Fibroblast of skin of right quadriceps (primary cell): ENCODE data around the gene MYO5B.
A peak's percentile ranks its signal among the peaks of the same experiment; 100 is the strongest.
"Not testable (repeated sequence)": the region's sequence is repeated elsewhere in the genome, so short reads cannot be mapped to it uniquely, and the experiment has no call there.

Source experiments
- DNase-seq: peaks from one replicate; pipeline ENCODE4 v3.0.0-alpha.2; 2013

Gene MYO5B

DNA sequence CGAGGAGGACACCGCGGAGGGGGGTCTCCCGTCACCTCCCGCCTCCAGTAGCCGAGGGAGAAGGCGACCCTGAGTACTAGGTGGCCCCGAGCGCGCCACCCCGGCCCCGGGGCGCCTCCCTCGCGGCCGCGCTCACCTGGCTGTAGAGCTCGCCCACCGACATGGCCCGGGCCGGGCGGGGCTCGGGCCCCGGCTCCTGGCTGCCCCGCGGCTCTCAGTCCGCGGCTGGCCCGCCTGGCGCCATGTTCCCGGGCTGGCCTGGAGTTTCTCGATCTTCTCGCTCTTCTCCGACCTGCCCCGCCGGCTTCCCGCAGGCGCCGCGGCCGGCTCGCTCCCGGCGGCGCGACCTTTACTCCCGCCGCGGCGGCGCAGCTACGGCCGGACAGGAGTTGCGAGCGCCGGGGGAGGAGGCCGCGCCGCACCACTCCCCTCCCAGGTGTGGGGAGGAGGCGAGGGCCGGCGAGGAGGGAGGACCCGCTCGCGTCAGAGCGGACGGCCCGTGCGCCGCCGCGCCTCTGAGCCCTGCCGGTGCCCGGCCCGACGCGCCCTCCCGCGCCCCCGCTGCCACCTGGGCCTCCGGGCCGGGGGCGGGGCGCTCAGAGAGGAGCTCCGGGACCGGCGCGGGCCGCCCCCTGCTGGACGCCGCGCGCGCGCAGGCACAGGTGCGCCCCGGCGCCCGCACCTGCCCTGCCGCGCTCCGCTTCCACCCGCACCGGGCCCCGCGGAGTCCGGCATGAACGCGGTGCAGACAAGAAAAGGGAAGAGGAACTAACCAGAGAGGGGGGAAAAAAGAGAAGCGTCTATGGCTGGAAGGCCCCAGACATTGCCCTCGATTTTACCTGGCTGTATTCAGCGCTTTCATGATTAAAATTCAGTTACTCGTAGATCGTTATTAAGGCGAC lies at the start of gene MYO5B:
MYO5B (minus strand) TSS at position 517 of the 902 bp plus-strand sequence; CDS start at position 163, 354 bp downstream.
- DNase-seq = no peak

GRCh38 chr18:50241768-50242167 lies 46.8 kb upstream of the MYO5B start:
- not testable (repeated sequence) for DNase-seq

GRCh38 chr18:50240080-50240563 lies 45.2 kb upstream of the MYO5B start:
- peak; percentile 2 for DNase-seq

- no peak for DNase-seq
Observed at GRCh38 chr18:50232419-50232818, 37.5 kb upstream of the MYO5B start.

- no peak for DNase-seq
Observed at GRCh38 chr18:50231621-50232020, 36.7 kb upstream of the MYO5B start.

GRCh38 chr18:50220249-50220648 lies 25.3 kb upstream of the MYO5B start:
- not testable (repeated sequence) for DNase-seq

DNA sequence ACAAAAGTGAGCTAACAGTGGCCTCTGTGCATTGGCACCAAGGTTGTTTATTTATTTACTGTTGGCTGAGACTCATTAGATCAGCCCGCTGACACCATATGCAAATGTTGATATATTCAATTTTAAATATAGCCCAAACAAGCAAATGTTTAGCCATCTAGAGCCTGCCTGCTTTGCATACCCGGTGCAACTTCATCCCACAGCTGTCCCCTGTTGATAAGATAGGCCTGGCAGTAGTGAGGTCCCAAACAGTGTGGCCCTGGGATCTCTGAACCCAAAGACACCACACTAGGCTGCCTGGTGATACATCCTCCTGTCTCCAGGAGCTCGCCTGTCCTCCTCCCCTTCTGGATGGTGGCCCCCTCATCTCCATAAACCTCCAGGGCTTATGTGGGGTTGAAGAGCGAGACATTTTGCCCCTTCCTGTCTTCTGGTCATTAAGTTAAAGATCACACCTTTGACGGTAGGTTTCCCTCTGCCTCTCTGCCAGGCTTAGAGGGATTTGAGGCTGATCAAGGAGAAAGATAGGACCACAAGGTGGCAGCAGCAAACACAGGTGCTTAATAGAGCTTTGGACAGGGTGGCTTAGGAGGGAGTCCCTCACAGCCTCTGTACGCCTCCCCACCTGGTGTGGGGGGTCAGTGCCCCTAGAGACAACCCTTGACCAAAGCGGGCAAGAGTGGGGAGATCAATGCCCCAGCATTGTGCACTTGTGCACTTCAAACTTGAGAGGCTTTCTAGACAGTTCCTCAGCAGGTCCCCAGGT lies 23.7 kb upstream of the MYO5B start:
- no peak for DNase-seq

DNA sequence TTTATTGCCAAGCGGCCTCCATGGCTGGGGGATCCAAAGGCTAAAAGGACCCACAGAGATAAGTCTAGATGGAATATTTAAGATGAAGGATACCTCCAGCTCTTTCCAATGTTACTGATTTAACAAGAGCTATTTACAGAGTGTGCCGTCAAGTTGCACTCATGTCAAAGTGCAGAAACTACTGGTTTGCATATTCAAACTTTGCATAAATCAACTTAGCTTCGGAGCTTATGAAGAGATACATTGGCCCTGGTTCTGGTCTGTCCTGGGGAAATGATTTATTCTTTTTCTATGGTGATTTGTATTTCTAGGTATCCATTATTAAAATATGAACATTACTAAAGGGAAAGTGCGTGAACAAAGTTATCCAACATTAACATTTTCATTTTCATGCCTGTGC lies 14.4 kb upstream of the MYO5B start:
- no peak for DNase-seq

GRCh38 chr18:50207722-50208121 lies 12.8 kb upstream of the MYO5B start:
- no peak for DNase-seq

- DNase-seq = peak; percentile 24
Observed at GRCh38 chr18:50203801-50204604, 9.1 kb upstream of the MYO5B start.

DNA sequence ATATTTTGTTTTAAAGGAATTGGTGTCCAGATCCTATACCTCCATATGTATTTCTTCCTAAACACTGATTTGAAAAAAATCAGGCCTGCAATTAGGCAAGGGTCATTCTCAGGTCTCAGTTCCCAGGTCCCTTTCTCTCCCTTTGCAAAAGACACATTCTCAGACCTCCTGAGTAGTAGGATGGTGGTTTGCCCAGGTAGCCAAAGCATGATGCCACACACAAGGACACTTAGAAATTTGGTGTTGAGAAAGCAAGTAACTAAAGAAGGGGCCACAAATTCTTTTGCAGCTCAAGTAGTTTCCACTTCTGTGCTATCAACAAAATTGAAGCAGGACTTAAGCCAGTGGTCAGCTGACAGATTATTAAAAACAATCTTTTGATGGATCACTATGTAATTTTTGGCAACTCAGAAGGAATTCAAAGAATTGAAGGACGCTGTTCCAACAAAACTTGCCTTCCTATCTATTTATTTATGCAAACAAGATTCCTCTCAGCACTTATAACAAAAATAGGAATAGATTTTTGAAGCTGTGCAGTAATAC lies 6.6 kb upstream of the MYO5B start:
- no peak for DNase-seq

GRCh38 chr18:50199921-50200320 lies 5.0 kb upstream of the MYO5B start:
- no peak for DNase-seq

- DNase-seq = no peak
Observed at GRCh38 chr18:50199346-50199855, 4.5 kb upstream of the MYO5B start.

DNA sequence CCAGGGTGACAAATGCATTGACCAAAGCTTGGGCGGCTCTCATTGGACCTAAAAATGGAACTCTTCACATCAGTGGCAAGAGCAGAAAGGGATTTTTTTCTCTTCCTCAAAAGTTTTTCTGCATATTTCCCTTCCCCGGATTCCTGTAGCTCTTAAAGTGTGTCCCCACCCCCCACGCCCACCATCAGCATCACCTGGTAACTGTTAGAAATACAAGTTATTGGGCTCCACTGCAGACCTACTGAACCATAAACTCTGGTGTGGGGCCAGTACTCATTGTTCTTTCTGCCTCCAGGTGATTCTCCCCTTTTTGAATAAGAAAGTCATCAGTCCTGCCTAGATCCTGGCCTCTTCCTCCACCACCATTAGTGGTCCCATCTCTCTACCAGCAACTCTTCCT lies 1.3 kb upstream of the MYO5B start:
- no peak for DNase-seq

DNA sequence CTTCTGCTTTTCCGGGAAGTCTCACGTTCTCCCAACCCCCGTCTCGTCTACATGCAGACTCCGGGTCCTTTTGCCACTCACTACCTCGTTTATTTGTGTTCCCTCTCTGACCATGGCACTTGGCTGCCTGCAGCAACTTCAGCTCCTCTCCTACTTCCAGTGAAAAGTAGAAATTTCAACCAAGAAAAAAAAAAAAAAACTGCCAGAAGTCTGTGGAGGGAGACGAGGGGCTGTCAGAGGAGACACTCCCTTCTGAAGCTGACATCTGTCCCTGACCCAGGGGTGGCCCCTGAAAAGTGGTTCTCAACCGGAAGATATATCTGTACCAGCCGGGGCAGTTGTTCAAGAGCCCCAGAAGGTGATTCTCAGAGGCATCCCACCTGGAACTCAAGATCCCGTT lies 742 bp upstream of the MYO5B start:
- DNase-seq = no peak

DNA sequence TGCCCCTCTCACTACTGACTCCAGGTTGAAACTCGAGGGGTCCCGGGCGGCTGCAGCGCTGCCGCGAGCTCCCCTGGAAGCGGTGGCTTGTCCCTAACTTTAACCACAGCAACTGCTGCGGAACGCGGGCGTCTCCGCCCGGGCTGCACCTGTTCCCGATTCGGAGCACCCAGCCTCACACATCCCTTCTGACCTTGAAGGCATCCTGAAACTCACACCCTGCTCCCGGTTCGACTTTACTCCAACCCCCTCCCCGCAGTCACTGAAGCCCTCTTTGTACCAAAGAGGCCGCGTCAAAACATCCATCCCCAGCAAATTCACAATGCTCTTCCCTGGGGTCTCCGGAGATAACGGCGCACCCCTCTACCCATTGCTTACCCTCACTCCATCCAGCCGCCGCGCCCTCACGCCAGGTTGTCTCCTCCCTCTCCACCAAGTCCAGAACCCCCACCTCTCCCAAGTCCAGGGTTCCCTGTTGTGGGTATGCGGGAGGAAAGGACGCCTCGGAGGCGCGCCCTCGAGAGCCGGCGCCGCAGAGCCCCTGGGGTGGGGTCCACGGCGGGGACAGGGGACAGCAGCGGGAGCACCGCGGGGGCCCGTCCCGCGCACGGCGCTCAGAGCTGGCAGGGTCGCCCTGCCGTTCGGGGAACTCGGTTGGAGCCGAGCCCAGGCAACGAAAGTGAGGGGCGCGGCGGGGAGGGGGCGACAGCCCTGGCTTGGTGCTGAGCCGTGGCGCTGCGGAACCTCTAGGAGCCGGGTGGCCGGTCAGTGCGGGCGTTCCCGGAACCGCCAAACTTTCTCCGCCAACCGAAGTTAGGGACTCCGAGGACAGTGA lies 934 bp downstream of the MYO5B start:
- DNase-seq = no peak

GRCh38 chr18:50192995-50193795 lies 1.8 kb downstream of the MYO5B start:
- DNase-seq = no peak

GRCh38 chr18:50190926-50191325 lies 4.0 kb downstream of the MYO5B start:
- DNase-seq = no peak

DNA sequence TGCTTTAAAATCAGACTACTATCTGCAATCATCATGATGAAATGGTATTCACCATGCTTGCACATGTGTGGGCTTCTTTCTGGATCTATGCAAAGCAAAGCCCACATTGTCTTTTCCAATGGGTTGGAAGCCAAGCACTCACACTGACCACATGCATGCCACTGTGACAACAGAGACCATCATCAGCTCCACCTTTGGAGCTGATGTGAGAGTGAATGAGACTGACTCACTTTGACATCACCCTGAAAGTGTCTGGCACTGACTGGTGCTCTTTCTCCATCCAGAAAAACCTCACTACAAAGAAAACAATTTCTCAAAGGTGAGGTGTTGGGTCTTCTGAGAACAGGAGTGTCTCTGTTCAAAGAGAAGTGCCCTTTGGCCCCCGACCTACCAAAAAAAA lies 4.7 kb downstream of the MYO5B start:
- DNase-seq = no peak

DNA sequence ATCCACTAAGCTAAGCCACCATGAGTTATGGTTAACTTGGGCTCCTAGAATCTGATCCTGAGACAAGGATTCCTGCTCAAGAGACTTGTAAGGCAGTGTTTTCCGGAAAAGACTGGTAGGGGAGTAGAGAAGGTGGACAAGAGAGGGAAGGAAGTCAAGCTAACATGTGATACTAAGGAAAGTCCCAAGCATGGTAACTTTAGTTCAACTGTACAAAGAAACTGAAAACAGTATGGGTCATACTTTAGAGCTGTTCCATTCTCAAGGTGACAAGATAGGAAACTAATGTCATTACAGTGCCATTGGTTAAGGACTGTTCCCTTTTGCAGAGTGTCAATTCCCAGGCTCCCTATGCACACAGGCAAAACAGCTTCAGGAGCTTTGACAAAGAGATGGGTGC lies 5.8 kb downstream of the MYO5B start:
- DNase-seq = no peak

DNA sequence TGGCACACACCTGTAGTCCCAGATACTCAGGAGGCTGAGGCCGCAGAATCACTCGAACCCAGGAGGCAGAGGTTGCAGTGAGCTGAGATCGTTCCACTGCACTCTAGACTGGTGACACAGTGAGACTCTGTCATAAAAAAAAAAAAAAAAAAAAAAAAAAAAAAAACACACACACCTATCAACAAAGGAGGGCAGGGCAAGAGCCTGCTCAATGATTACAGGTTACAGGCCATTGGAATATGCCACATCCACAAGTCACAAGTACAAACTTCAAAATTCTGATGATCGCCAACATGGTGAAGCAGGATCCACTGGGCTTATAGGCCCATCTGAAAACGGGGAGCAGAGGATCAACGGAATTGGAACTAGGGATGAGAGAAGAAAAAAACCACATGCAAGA lies 6.3 kb downstream of the MYO5B start:
- DNase-seq = no peak
